IMR-90 (cell line): Measurements from ENCODE around the gene ARHGAP35. TPM values are rescaled to one million over a fixed set of nuclear protein-coding genes. Genes with fewer than 3 reads are reported as not detected.

ENCODE experiments used
- ATAC-seq: fragments of 200-7000 bp; cut with Tn5 transposase; 2 replicates; pipeline ENCODE4 v1.9.1; 2020; ENCODE audit warnings: low read depth, mild to moderate bottlenecking, moderate library complexity
- BruUV-seq: library from RNA; stranded (reverse); fragments of 400-500 nt; replicated peaks from 2 replicates; lab custom pipeline; 2021; lab: Mats Ljungman, UMichigan
- CTCF ChIA-PET: fragments of 300-600 bp; formaldehyde crosslinking; extraction: SDS; loops from one replicate; lab custom pipeline; 2021; ENCODE audit warnings: antibody characterized with exemption; lab: Yijun Ruan, JAX
- POLR2A ChIA-PET: fragments of 300-600 bp; sonication (Branson Sonifier 250); formaldehyde crosslinking; loops from one replicate; lab custom pipeline; 2022; ENCODE audit warnings: antibody characterized with exemption; ENCODE audit not compliant: unreplicated experiment; lab: Charles Lee
- DNase-seq: peaks from one replicate; pipeline ENCODE4 v3.0.0; 2013
- H2AFZ ChIP-seq: replicated peaks from 2 replicates; pipeline ENCODE3; 2013; ENCODE audit warnings: low read length, mild to moderate bottlenecking; ENCODE audit not compliant: poor library complexity
- H2AK5ac ChIP-seq: 2 replicates; pipeline ENCODE4 v1.6.1; 2013; ENCODE audit warnings: low read depth, low read length, inconsistent platforms
- H2AK9ac ChIP-seq: replicated peaks from 2 replicates; pipeline ENCODE3; 2013; ENCODE audit warnings: mild to moderate bottlenecking, low read depth, low read length, moderate library complexity; ENCODE audit not compliant: poor library complexity
- H2BK120ac ChIP-seq: 2 replicates; pipeline ENCODE4 v1.6.1; 2013; ENCODE audit warnings: low read depth, low read length, inconsistent platforms
- H2BK15ac ChIP-seq: 3 replicates; pipeline ENCODE4 v1.6.1; 2013; ENCODE audit warnings: low read depth, low read length, inconsistent platforms
- H2BK20ac ChIP-seq: 2 replicates; pipeline ENCODE4 v1.6.1; 2013; ENCODE audit warnings: low read depth, mild to moderate bottlenecking, inconsistent platforms, low read length, moderate library complexity
- H2BK5ac ChIP-seq: 2 replicates; pipeline ENCODE4 v1.6.1; 2013; ENCODE audit warnings: mild to moderate bottlenecking, low read depth, low read length, inconsistent platforms; ENCODE audit not compliant: poor library complexity, severe bottlenecking
- H3K14ac ChIP-seq: replicated peaks from 2 replicates; pipeline ENCODE4 v1.6.1; 2013; ENCODE audit warnings: low read depth, low read length, inconsistent platforms
- H3K18ac ChIP-seq: 2 replicates; pipeline ENCODE4 v1.6.1; 2013; ENCODE audit warnings: low read depth, low read length, control low read depth
- H3K23ac ChIP-seq: 2 replicates; pipeline ENCODE4 v1.6.1; 2013; ENCODE audit warnings: low read depth, low read length, inconsistent platforms
- H3K27ac ChIP-seq: 2 replicates; pipeline ENCODE4 v1.5.1; 2013; ENCODE audit warnings: mild to moderate bottlenecking, control low read depth, low read length; ENCODE audit not compliant: insufficient read depth
- H3K27me3 ChIP-seq: 2 replicates; pipeline ENCODE4 v1.6.1; 2013; ENCODE audit warnings: low read length; ENCODE audit not compliant: control insufficient read depth, insufficient read depth
- H3K36me3 ChIP-seq: 2 replicates; pipeline ENCODE4 v1.6.1; 2013; ENCODE audit warnings: low read length, mixed read lengths; ENCODE audit not compliant: control insufficient read depth, insufficient read depth
- H3K4ac ChIP-seq: 2 replicates; pipeline ENCODE4 v1.6.1; 2013; ENCODE audit warnings: low read depth, low read length, inconsistent platforms
- H3K4me1 ChIP-seq: 2 replicates; pipeline ENCODE4 v1.6.1; 2013; ENCODE audit warnings: low read length, mixed read lengths; ENCODE audit not compliant: control insufficient read depth, insufficient read depth
- H3K4me2 ChIP-seq: 2 replicates; pipeline ENCODE4 v1.6.1; 2013; ENCODE audit warnings: low read depth, mild to moderate bottlenecking, control low read depth, low read length, moderate library complexity
- H3K4me3 ChIP-seq: 2 replicates; pipeline ENCODE4 v1.5.1; 2013; ENCODE audit warnings: low read depth, mild to moderate bottlenecking, control low read depth, low read length, moderate library complexity; ENCODE audit not compliant: insufficient read depth
- H3K56ac ChIP-seq: 2 replicates; pipeline ENCODE4 v1.6.1; 2013; ENCODE audit warnings: low read length, inconsistent platforms; ENCODE audit not compliant: insufficient read depth; ENCODE audit errors: extremely low read depth
- H3K79me1 ChIP-seq, 2 experiments: 2 replicates each; pipeline ENCODE4 v1.6.1; 2013; ENCODE audit warnings: low read length in 2 of 2, inconsistent platforms in 1 of 2, low read depth in 1 of 2
- H3K9ac ChIP-seq: 2 replicates; pipeline ENCODE4 v1.6.1; 2013; ENCODE audit warnings: low read depth, low read length, control low read depth
- H3K9me1 ChIP-seq: 2 replicates; pipeline ENCODE4 v1.6.1; 2013; ENCODE audit warnings: low read length, inconsistent platforms; ENCODE audit not compliant: insufficient read depth
- H3K9me3 ChIP-seq: 2 replicates; pipeline ENCODE4 v1.6.1; 2013; ENCODE audit warnings: low read length; ENCODE audit not compliant: control insufficient read depth, insufficient read depth
- H4K20me1 ChIP-seq: 2 replicates; pipeline ENCODE4 v1.6.1; 2013; ENCODE audit warnings: low read length, inconsistent platforms; ENCODE audit not compliant: insufficient read depth
- H4K5ac ChIP-seq: 2 replicates; pipeline ENCODE4 v1.6.1; 2013; ENCODE audit warnings: mild to moderate bottlenecking, low read depth, low read length, control low read depth
- H4K8ac ChIP-seq, 2 experiments: 2 replicates each; pipeline ENCODE4 v1.6.1; 2013; ENCODE audit warnings: low read depth in 2 of 2, low read length in 2 of 2, control low read depth in 1 of 2, inconsistent platforms in 1 of 2
- H4K91ac ChIP-seq: 2 replicates; pipeline ENCODE4 v1.6.1; 2013; ENCODE audit warnings: low read depth, low read length, inconsistent platforms; ENCODE audit not compliant: insufficient read depth
- CTCF ChIP-seq: conservative IDR thresholded peaks from 2 replicates; pipeline ENCODE4 v1.5.1; 2012; ENCODE audit warnings: mild to moderate bottlenecking, low read depth, low read length, improper control_type of control experiment
- FOS ChIP-seq: fragments of 150-350 bp; IDR thresholded peaks from 2 replicates; pipeline ENCODE4 v1.6.1; 2016; ENCODE audit warnings: low read depth, low read length
- MAFK ChIP-seq: IDR thresholded peaks from 2 replicates; pipeline ENCODE4 v1.6.1; 2012; ENCODE audit warnings: low read depth, low read length, improper control_type of control experiment
- MXI1 ChIP-seq: IDR thresholded peaks from 2 replicates; pipeline ENCODE4 v1.6.1; 2012; ENCODE audit warnings: low read depth, mild to moderate bottlenecking, low read length, moderate library complexity, borderline replicate concordance
- NFE2L2 ChIP-seq: fragments of 150-350 bp; IDR thresholded peaks from 2 replicates; pipeline ENCODE4 v1.6.1; 2016; ENCODE audit warnings: low read depth, mild to moderate bottlenecking, low read length
- RAD21 ChIP-seq: IDR thresholded peaks from 2 replicates; pipeline ENCODE4 v1.6.1; 2012; ENCODE audit warnings: low read length, improper control_type of control experiment
- USF2 ChIP-seq: fragments of 150-350 bp; IDR thresholded peaks from 2 replicates; pipeline ENCODE4 v1.6.1; 2017; ENCODE audit warnings: mild to moderate bottlenecking, antibody characterized with exemption, low read length, low read depth
- WGBS, 2 experiments: methylation state at CpG; one replicate each; pipeline versions ENCODE4 v1.1.5 to v1.1.7; 2013; ENCODE audit warnings: missing lambda C conversion rate in 2 of 2; ENCODE audit not compliant: insufficient read length in 1 of 2; ENCODE audit errors: extremely low coverage in 2 of 2; 5-methylcytosine and 5-hydroxymethylcytosine counted together
- dilution Hi-C: fragments of 300-500 bp; cut with HindIII; formaldehyde crosslinking; loops from one replicate; pipeline ENCODE4 v1.14.3; 2018; ENCODE audit warnings: low sequenced_read_pairs; ENCODE audit not compliant: unreplicated experiment
- in situ Hi-C: fragments of 300-500 bp; cut with MboI; formaldehyde crosslinking; loops from 3 replicates; pipeline ENCODE4 v1.14.3; 2019; ENCODE audit warnings: low sequenced_read_pairs, inconsistent platforms, mixed read lengths
- intact Hi-C: fragments of 100-400 bp; cut with micrococcal nuclease; formaldehyde crosslinking; loops from 2 replicates; pipeline ENCODE4 v1.10.0; 2022
- polyA plus RNA-seq, 3 experiments: library from polyadenylated mRNA; depleted of rRNA; stranded (reverse); fragments of >200 nt; gene quantifications; 2 replicates each; pipeline ENCODE4 v1.2.3, GENCODE V29; 2012; ENCODE audit warnings: low replicate concordance in 1 of 3
- total RNA-seq: library from RNA; depleted of rRNA; stranded (reverse); fragments of >200 nt; gene quantifications from 2 replicates; pipeline ENCODE4 v1.2.3, GENCODE V29; 2012

Gene ARHGAP35
- total and polyA plus RNA-seq, 2 of the 4 experiments (the other 2 are of a cell fraction) = 16.4 to 29.0 TPM

GRCh38 chr19:46892252-46893179 is 31.7 kb downstream of the ARHGAP35 start:
- H3K79me1 ChIP-seq = peaks cover 26 to 80% of the 10 kb centered on the region in 2 experiments
- peak overlapping the region; percentile 86 for H4K91ac ChIP-seq
- no peak overlapping the region for H3K9ac ChIP-seq
- intact Hi-C loops = no loop called here
- no peak overlapping the region; the same call in 1 of the 2 replicates for H3K18ac ChIP-seq
- H3K23ac ChIP-seq = peak overlapping the region; percentile 60; the same call in 1 of the 2 replicates
- no TSS peak for BruUV-seq
- H3K36me3 ChIP-seq = no peaks in the 10 kb centered on the region
- peak overlapping the region in 1 of 2 experiments; percentile 89; a peak in 1 of 4 replicates for H4K8ac ChIP-seq
- H3K4me3 ChIP-seq = no peak overlapping the region
- H2BK15ac ChIP-seq = peak overlapping the region; percentile 86; the same call in 1 of the 3 replicates
- H3K27ac ChIP-seq = no peak overlapping the region; the same call in 1 of the 2 replicates
- DNase-seq = no peak
- H2AFZ ChIP-seq = no peak overlapping the region
- H2AK5ac ChIP-seq = peak overlapping the region; percentile 79; the same call in 1 of the 2 replicates
- peak overlapping the region; percentile 77; the same call in 1 of the 2 replicates for H3K14ac ChIP-seq
- 90% methylated on average over 3 of the region's 11 CpGs; no CpG with 5 or more reads in 1 of the 2 experiments for WGBS, 2 experiments
- no peak overlapping the region for H3K4me2 ChIP-seq
- peak overlapping the region; percentile 86 for H2BK20ac ChIP-seq
- H2AK9ac ChIP-seq = no peak overlapping the region
- H3K56ac ChIP-seq = no peak overlapping the region
- TF ChIP-seq CTCF = no peak
- TF ChIP-seq NFE2L2 = no peak
- no peak for TF ChIP-seq MAFK
- no peak for TF ChIP-seq USF2
- TF ChIP-seq MXI1 = no peak
- TF ChIP-seq FOS = no peak
- no peak for TF ChIP-seq RAD21
- no peaks in the 10 kb centered on the region for H3K27me3 ChIP-seq
- ChIA-PET CTCF (no interaction called here), POLR2A (no interaction called here)
- H3K4me1 ChIP-seq = peaks cover 6% of the 10 kb centered on the region
- no peak overlapping the region for H2BK5ac ChIP-seq
- dilution Hi-C loops = no loop called here
- in situ Hi-C loops = no loop called here
- peaks cover 10% of the 10 kb centered on the region for H4K20me1 ChIP-seq
- H3K4ac ChIP-seq = peak overlapping the region; percentile 90
- ATAC-seq = no peak
- peak overlapping the region; percentile 70; the same call in 1 of the 2 replicates for H4K5ac ChIP-seq
- H3K9me3 ChIP-seq = no peaks in the 10 kb centered on the region
- H3K9me1 ChIP-seq = peaks cover 18% of the 10 kb centered on the region
- peak overlapping the region; percentile 87 for H2BK120ac ChIP-seq
